ENCODE measurements around the gene C1orf174.

The C1orf174 gene

GRCh38 chr1:3917761-3918160 lies 17.7 kb upstream of the C1orf174 start:
- no peak overlapping the region for H3K27ac ChIP-seq (ENCODE audit: insufficient read depth, low read length, poor library complexity, severe bottlenecking)
- no peaks in the 10 kb centered on the region for H3K9me3 ChIP-seq (ENCODE audit: control insufficient read depth, low read length)
- H3K36me3 ChIP-seq (ENCODE audit: control insufficient read depth, insufficient read depth, low read length) = no peaks in the 10 kb centered on the region
- no peak overlapping the region for H3K4me3 ChIP-seq (ENCODE audit: insufficient read depth, low read depth, low read length, poor library complexity, severe bottlenecking)
- no peaks in the 10 kb centered on the region for H3K4me1 ChIP-seq (ENCODE audit: control insufficient read depth, insufficient read depth, low read length, poor library complexity, severe bottlenecking)
- no peak for DNase-seq
- no peaks in the 10 kb centered on the region for H3K27me3 ChIP-seq (replicated peaks; ENCODE audit: control insufficient read depth, insufficient read depth, low read length, poor library complexity, severe bottlenecking)

GRCh38 chr1:3915551-3916121 lies 15.6 kb upstream of the C1orf174 start:
- DNase-seq = no peak
- Histone ChIP-seq H3K27me3 (replicated peaks; ENCODE audit: control insufficient read depth, insufficient read depth, low read length, poor library complexity, severe bottlenecking) (no peaks in the 10 kb centered on the region), H3K36me3 (ENCODE audit: control insufficient read depth, insufficient read depth, low read length) (no peaks in the 10 kb centered on the region), H3K9me3 (ENCODE audit: control insufficient read depth, low read length) (no peaks in the 10 kb centered on the region), H3K27ac (ENCODE audit: insufficient read depth, low read length, poor library complexity, severe bottlenecking) (no peak overlapping the region), H3K4me1 (ENCODE audit: control insufficient read depth, insufficient read depth, low read length, poor library complexity, severe bottlenecking) (peaks cover 4% of the 10 kb centered on the region), H3K4me3 (ENCODE audit: insufficient read depth, low read depth, low read length, poor library complexity, severe bottlenecking) (no peak overlapping the region)

DNA sequence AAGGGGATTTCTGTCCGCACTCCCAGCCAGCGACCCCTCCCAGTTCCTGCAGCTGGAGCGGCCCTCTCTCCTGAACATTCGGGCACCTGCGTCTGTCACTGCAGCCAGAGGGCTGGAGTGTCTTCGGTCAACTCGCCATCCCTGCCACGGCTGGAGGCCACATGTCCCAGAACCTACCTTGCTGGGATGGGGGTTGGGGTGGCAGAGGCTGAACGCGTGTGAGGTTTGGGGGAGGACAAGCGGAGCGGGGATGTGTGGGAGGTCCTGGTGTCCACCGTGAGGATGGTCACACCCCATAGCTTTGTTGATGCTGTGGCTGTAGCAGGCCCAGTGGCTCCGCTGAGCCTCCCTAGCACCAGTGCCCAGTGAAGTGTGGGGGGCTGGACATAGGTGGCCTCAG lies 14.8 kb upstream of the C1orf174 start:
- H3K27me3 ChIP-seq (replicated peaks; ENCODE audit: control insufficient read depth, insufficient read depth, low read length, poor library complexity, severe bottlenecking) = no peaks in the 10 kb centered on the region
- no peak overlapping the region for H3K27ac ChIP-seq (ENCODE audit: insufficient read depth, low read length, poor library complexity, severe bottlenecking)
- H3K4me3 ChIP-seq (ENCODE audit: insufficient read depth, low read depth, low read length, poor library complexity, severe bottlenecking) = no peak overlapping the region
- H3K9me3 ChIP-seq (ENCODE audit: control insufficient read depth, low read length) = no peaks in the 10 kb centered on the region
- DNase-seq = no peak
- H3K36me3 ChIP-seq (ENCODE audit: control insufficient read depth, insufficient read depth, low read length) = no peaks in the 10 kb centered on the region
- H3K4me1 ChIP-seq (ENCODE audit: control insufficient read depth, insufficient read depth, low read length, poor library complexity, severe bottlenecking) = peaks cover 4% of the 10 kb centered on the region

- H3K27me3 ChIP-seq (replicated peaks; ENCODE audit: control insufficient read depth, insufficient read depth, low read length, poor library complexity, severe bottlenecking) = no peaks in the 10 kb centered on the region
- DNase-seq = no peak
- no peak overlapping the region for H3K4me3 ChIP-seq (ENCODE audit: insufficient read depth, low read depth, low read length, poor library complexity, severe bottlenecking)
- peaks cover 4% of the 10 kb centered on the region for H3K4me1 ChIP-seq (ENCODE audit: control insufficient read depth, insufficient read depth, low read length, poor library complexity, severe bottlenecking)
- no peaks in the 10 kb centered on the region for H3K9me3 ChIP-seq (ENCODE audit: control insufficient read depth, low read length)
- H3K27ac ChIP-seq (ENCODE audit: insufficient read depth, low read length, poor library complexity, severe bottlenecking) = no peak overlapping the region
- H3K36me3 ChIP-seq (ENCODE audit: control insufficient read depth, insufficient read depth, low read length) = no peaks in the 10 kb centered on the region
These were observed 14.3 kb upstream of the C1orf174 start for GRCh38 chr1:3914331-3914851.

- Histone ChIP-seq H3K27ac (ENCODE audit: insufficient read depth, low read length, poor library complexity, severe bottlenecking) (no peak overlapping the region), H3K4me1 (ENCODE audit: control insufficient read depth, insufficient read depth, low read length, poor library complexity, severe bottlenecking) (peaks cover 4% of the 10 kb centered on the region), H3K9me3 (ENCODE audit: control insufficient read depth, low read length) (no peaks in the 10 kb centered on the region), H3K4me3 (ENCODE audit: insufficient read depth, low read depth, low read length, poor library complexity, severe bottlenecking) (no peak overlapping the region), H3K27me3 (replicated peaks; ENCODE audit: control insufficient read depth, insufficient read depth, low read length, poor library complexity, severe bottlenecking) (no peaks in the 10 kb centered on the region), H3K36me3 (ENCODE audit: control insufficient read depth, insufficient read depth, low read length) (no peaks in the 10 kb centered on the region)
- DNase-seq = no peak
These were observed 13.0 kb upstream of the C1orf174 start for GRCh38 chr1:3912809-3913685.

- Histone ChIP-seq H3K27ac (ENCODE audit: insufficient read depth, low read length, poor library complexity, severe bottlenecking) (no peak overlapping the region), H3K4me1 (ENCODE audit: control insufficient read depth, insufficient read depth, low read length, poor library complexity, severe bottlenecking) (peaks cover 4% of the 10 kb centered on the region), H3K27me3 (replicated peaks; ENCODE audit: control insufficient read depth, insufficient read depth, low read length, poor library complexity, severe bottlenecking) (no peaks in the 10 kb centered on the region), H3K36me3 (ENCODE audit: control insufficient read depth, insufficient read depth, low read length) (no peaks in the 10 kb centered on the region), H3K4me3 (ENCODE audit: insufficient read depth, low read depth, low read length, poor library complexity, severe bottlenecking) (no peak overlapping the region), H3K9me3 (ENCODE audit: control insufficient read depth, low read length) (no peaks in the 10 kb centered on the region)
- DNase-seq = no peak
These were observed 12.1 kb upstream of the C1orf174 start for GRCh38 chr1:3911981-3912808.

- Histone ChIP-seq H3K4me3 (ENCODE audit: insufficient read depth, low read depth, low read length, poor library complexity, severe bottlenecking) (no peak overlapping the region), H3K9me3 (ENCODE audit: control insufficient read depth, low read length) (no peaks in the 10 kb centered on the region), H3K27ac (ENCODE audit: insufficient read depth, low read length, poor library complexity, severe bottlenecking) (no peak overlapping the region), H3K27me3 (replicated peaks; ENCODE audit: control insufficient read depth, insufficient read depth, low read length, poor library complexity, severe bottlenecking) (no peaks in the 10 kb centered on the region), H3K4me1 (ENCODE audit: control insufficient read depth, insufficient read depth, low read length, poor library complexity, severe bottlenecking) (peaks cover 4% of the 10 kb centered on the region), H3K36me3 (ENCODE audit: control insufficient read depth, insufficient read depth, low read length) (no peaks in the 10 kb centered on the region)
- DNase-seq = peak; percentile 47 to 62 (median 48)
These were observed 11.1 kb upstream of the C1orf174 start for GRCh38 chr1:3910857-3911845.

DNA sequence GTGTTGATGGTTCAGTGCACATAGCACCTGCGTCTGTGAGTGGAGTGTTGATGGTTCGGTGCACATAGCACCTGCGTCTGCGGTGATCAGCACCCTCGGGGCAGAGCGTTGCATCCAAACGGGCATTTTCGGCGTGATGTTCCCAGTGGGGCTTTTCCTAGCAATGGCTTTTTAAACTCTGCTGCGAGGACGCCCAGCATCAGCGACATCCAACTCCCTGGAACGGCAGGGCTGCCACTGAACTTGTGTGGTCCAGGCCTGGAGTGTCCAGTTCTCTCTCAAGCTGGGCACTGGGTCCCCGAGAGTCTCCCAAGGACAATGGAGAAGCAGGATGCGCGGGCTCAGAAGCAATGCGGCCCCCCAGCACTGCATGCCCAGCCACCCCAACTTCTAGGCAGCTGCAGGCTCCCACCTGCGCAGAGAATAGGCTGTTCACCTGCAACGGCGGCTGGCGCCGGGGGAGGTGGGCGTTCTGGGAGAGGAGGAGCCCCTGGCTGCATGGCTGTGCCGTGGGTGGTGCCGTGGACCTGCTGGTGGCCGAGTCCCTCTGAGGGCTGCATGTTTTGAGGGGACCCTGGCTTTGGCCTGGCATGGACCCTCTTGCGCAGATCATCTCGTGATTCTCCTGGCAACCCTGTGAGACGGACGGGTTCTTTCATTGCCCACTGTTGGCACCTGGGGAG lies 10.1 kb upstream of the C1orf174 start:
- no peak overlapping the region for H3K27ac ChIP-seq (ENCODE audit: insufficient read depth, low read length, poor library complexity, severe bottlenecking)
- H3K4me1 ChIP-seq (ENCODE audit: control insufficient read depth, insufficient read depth, low read length, poor library complexity, severe bottlenecking) = peaks cover 4% of the 10 kb centered on the region
- no peaks in the 10 kb centered on the region for H3K9me3 ChIP-seq (ENCODE audit: control insufficient read depth, low read length)
- H3K36me3 ChIP-seq (ENCODE audit: control insufficient read depth, insufficient read depth, low read length) = no peaks in the 10 kb centered on the region
- no peak for DNase-seq
- no peaks in the 10 kb centered on the region for H3K27me3 ChIP-seq (replicated peaks; ENCODE audit: control insufficient read depth, insufficient read depth, low read length, poor library complexity, severe bottlenecking)
- H3K4me3 ChIP-seq (ENCODE audit: insufficient read depth, low read depth, low read length, poor library complexity, severe bottlenecking) = no peak overlapping the region

DNA sequence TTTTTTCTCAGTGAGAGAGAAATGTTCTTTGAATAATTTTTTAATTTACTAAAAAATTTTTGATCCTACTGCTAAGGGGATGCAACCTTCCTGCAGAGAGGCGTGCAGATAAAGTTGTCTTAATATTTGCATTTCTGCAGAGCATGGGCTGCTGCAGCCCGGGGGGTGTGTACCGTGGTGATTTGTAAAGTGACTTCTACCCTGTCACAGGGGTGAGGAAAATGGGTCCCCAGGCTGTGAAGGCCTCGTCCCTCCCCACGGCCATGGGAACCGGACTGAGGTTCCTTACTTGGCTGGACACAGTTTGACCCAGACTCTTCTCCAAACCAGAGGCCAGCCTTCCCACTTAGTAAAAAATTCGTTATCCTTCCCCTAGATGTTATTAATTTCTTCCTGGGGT lies 9.5 kb upstream of the C1orf174 start:
- DNase-seq = no peak
- Histone ChIP-seq H3K27ac (ENCODE audit: insufficient read depth, low read length, poor library complexity, severe bottlenecking) (no peak overlapping the region), H3K4me1 (ENCODE audit: control insufficient read depth, insufficient read depth, low read length, poor library complexity, severe bottlenecking) (peaks cover 4% of the 10 kb centered on the region), H3K9me3 (ENCODE audit: control insufficient read depth, low read length) (no peaks in the 10 kb centered on the region), H3K36me3 (ENCODE audit: control insufficient read depth, insufficient read depth, low read length) (no peaks in the 10 kb centered on the region), H3K4me3 (ENCODE audit: insufficient read depth, low read depth, low read length, poor library complexity, severe bottlenecking) (no peak overlapping the region), H3K27me3 (replicated peaks; ENCODE audit: control insufficient read depth, insufficient read depth, low read length, poor library complexity, severe bottlenecking) (no peaks in the 10 kb centered on the region)

All from effector memory CD4-positive, alpha-beta T cell (primary cell).